CD8-positive, alpha-beta memory T cell (primary cell): Measurements from ENCODE around the gene ZNF22. TPM values are rescaled to one million over a fixed set of nuclear protein-coding genes. Genes with fewer than 3 reads are reported as not detected.

Experiments
- CTCF ChIA-PET: fragments of 350-600 bp; sonication (Branson Sonifier 250); formaldehyde crosslinking; loops from one replicate; lab custom pipeline; 2021; ENCODE audit warnings: antibody characterized with exemption; lab: Charles Lee
- POLR2A ChIA-PET: fragments of 350-600 bp; sonication (Branson Sonifier 250); formaldehyde crosslinking; loops from one replicate; lab custom pipeline; 2021; ENCODE audit warnings: antibody characterized with exemption; lab: Charles Lee
- DNase-seq, 5 donors: peaks; one replicate each; pipeline versions ENCODE4 v3.0.0 to v3.0.0-alpha.2; 2020 to 2022; ENCODE audit warnings: mixed read lengths in 1 of 5
- H3K27ac ChIP-seq: one replicate; pipeline ENCODE4 v1.7.0; 2013; ENCODE audit warnings: low read depth, mild to moderate bottlenecking, low read length, moderate library complexity
- H3K27me3 ChIP-seq: 2 replicates; pipeline ENCODE4 v1.7.0; 2013; ENCODE audit warnings: low read length, mild to moderate bottlenecking; ENCODE audit not compliant: insufficient read depth, poor library complexity, severe bottlenecking
- H3K36me3 ChIP-seq: 2 replicates; pipeline ENCODE4 v1.7.0; 2013; ENCODE audit warnings: mild to moderate bottlenecking, low read length, moderate library complexity; ENCODE audit not compliant: insufficient read depth
- H3K4me1 ChIP-seq: 2 replicates; pipeline ENCODE4 v1.7.0; 2013; ENCODE audit warnings: mild to moderate bottlenecking, low read length, moderate library complexity; ENCODE audit not compliant: insufficient read depth
- H3K4me3 ChIP-seq: 2 replicates; pipeline ENCODE4 v1.7.0; 2013; ENCODE audit warnings: mild to moderate bottlenecking, low read length
- H3K9me3 ChIP-seq: 2 replicates; pipeline ENCODE4 v1.7.0; 2013; ENCODE audit warnings: mild to moderate bottlenecking, low read length
- H3K27ac Mint-ChIP-seq, 8 donors: one replicate each; pipeline ENCODE4 v1.8.0; 2020 to 2021; ENCODE audit warnings: mixed read lengths in 8 of 8, mild to moderate bottlenecking in 6 of 8, inconsistent platforms in 3 of 8, moderate library complexity in 3 of 8
- H3K27me3 Mint-ChIP-seq, 2 donors: one replicate each; pipeline ENCODE4 v1.8.0; 2020 to 2021; ENCODE audit warnings: mixed read lengths in 2 of 2, mild to moderate bottlenecking in 1 of 2, moderate library complexity in 1 of 2
- H3K36me3 Mint-ChIP-seq, 3 donors: one replicate each; pipeline ENCODE4 v1.8.0; 2020 to 2021; ENCODE audit warnings: mixed read lengths in 3 of 3, inconsistent platforms in 1 of 3, mild to moderate bottlenecking in 1 of 3
- H3K4me1 Mint-ChIP-seq, 3 donors: one replicate each; pipeline ENCODE4 v1.8.0; 2020 to 2021; ENCODE audit warnings: mixed read lengths in 3 of 3, inconsistent platforms in 1 of 3, mild to moderate bottlenecking in 1 of 3
- H3K4me3 Mint-ChIP-seq, 7 donors: one replicate each; pipeline ENCODE4 v1.8.0; 2020 to 2021; ENCODE audit warnings: mixed read lengths in 7 of 7, mild to moderate bottlenecking in 6 of 7, moderate library complexity in 4 of 7, inconsistent platforms in 2 of 7
- H3K9me3 Mint-ChIP-seq, 5 donors: one replicate each; pipeline ENCODE4 v1.8.0; 2020 to 2022; ENCODE audit warnings: mixed read lengths in 5 of 5, mild to moderate bottlenecking in 3 of 5, moderate library complexity in 2 of 5, inconsistent platforms in 1 of 5
- polyA plus RNA-seq: library from polyadenylated mRNA; unstranded; fragments of 300-500 nt; fragmentation: Illumina TruSeq; gene quantifications from one replicate; pipeline ENCODE4 v1.2.3, GENCODE V29; 2021
- total RNA-seq, 2 experiments: library from RNA; stranded (reverse); gene quantifications; one replicate each; pipeline ENCODE4 v1.2.3, GENCODE V29; 2021

Gene ZNF22
- total and polyA plus RNA-seq, 3 experiments from 2014 or later: 36.1 to 49.1 (median 37.2) TPM

- Histone ChIP-seq H3K27me3 (no peaks in the 10 kb centered on the region), H3K4me1 (peaks cover 24% of the 10 kb centered on the region), H3K27ac (no peak overlapping the region), H3K9me3 (no peaks in the 10 kb centered on the region), H3K36me3 (no peaks in the 10 kb centered on the region), H3K4me3 (no peak overlapping the region)
- no peaks in the 10 kb centered on the region for H3K9me3 Mint-ChIP-seq
- peak overlapping the region in 6 of 7 donors; percentile 19 to 95 (median 90) for H3K4me3 Mint-ChIP-seq
- no peak for DNase-seq
- H3K27ac Mint-ChIP-seq: peak overlapping the region in 3 of 8 donors; percentile 27 to 76 (median 75)
- peaks cover 32 to 40% (median 40%) of the 10 kb centered on the region in 3 donors for H3K4me1 Mint-ChIP-seq
- CTCF ChIA-PET: interaction anchor here (6.8 kb wide), 1 partner anchor 28 kb away, joined by 30 read pairs; no protein-coding TSS in a partner anchor
- POLR2A ChIA-PET: no interaction called here
- H3K36me3 Mint-ChIP-seq: peaks cover 0 to 12% (median 5%) of the 10 kb centered on the region in 3 donors
- peaks cover 0 to 3% of the 10 kb centered on the region in 2 donors for H3K27me3 Mint-ChIP-seq
These were observed 39.5 kb upstream of the ZNF22 start for GRCh38 chr10:44961230-44961571.

DNA sequence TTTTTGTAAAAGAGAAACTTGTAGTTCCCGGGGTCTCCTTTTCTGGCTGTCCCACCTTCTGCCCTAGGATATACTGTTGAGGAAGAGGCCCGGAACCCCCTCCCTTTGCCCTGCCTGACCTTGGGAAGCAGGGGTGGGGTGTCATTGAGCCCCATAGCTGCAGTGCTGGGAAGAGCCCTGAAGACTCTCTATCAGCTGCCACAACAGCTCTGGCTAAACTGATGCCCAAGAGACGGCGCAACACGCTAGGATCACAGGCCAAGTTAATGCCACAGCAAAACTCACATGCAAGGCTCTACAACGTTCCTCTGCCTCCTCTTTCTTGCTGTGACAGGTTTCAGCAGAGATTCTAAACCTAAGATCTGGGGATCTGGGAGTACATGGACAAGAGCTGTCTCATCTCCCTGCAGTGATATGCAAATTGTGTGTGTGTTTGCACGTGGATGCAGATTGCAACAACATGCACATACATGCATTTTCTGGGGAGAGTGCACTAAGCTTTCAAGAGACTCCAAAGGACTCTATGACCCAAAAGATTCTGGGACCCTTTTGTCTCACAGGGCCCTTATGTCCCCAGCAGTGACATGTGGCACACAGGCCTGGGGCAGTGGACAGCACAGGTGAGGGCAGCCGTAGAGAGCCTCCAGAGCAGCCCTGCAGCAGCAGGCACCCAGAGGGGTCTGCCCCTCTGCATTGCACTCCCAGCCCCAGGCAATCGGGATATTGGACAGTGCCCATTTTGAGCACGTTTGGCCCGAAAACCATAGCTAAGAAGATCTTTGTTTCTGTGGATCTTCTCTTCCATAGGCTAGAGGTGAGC is 38.6 kb upstream of the ZNF22 start:
- Histone ChIP-seq H3K9me3 (no peaks in the 10 kb centered on the region), H3K36me3 (no peaks in the 10 kb centered on the region), H3K27ac (no peak overlapping the region), H3K4me1 (peaks cover 30% of the 10 kb centered on the region), H3K4me3 (no peak overlapping the region), H3K27me3 (no peaks in the 10 kb centered on the region)
- peaks cover 30 to 43% (median 38%) of the 10 kb centered on the region in 3 donors for H3K4me1 Mint-ChIP-seq
- H3K36me3 Mint-ChIP-seq: peaks cover 0 to 3% (median under 1%) of the 10 kb centered on the region in 3 donors
- ChIA-PET CTCF (interaction anchor here (0.8 to 6.8 kb wide), 2 partner anchors 14 to 29 kb away, joined by 3 to 30 read pairs; no protein-coding TSS in a partner anchor), POLR2A (no interaction called here)
- H3K4me3 Mint-ChIP-seq: peak overlapping the region in 2 of 7 donors; percentile 37 to 52
- H3K9me3 Mint-ChIP-seq: no peaks in the 10 kb centered on the region
- peaks cover 0 to 3% of the 10 kb centered on the region in 2 donors for H3K27me3 Mint-ChIP-seq
- no peak for DNase-seq
- peak overlapping the region in 1 of 8 donors; percentile 55 for H3K27ac Mint-ChIP-seq

- H3K36me3 Mint-ChIP-seq: peaks cover 0 to 3% (median 0%) of the 10 kb centered on the region in 3 donors
- Histone ChIP-seq H3K4me1 (peaks cover 37% of the 10 kb centered on the region), H3K27ac (no peak overlapping the region), H3K27me3 (no peaks in the 10 kb centered on the region), H3K9me3 (no peaks in the 10 kb centered on the region), H3K36me3 (no peaks in the 10 kb centered on the region), H3K4me3 (no peak overlapping the region)
- no peak overlapping the region for H3K27ac Mint-ChIP-seq
- H3K9me3 Mint-ChIP-seq: no peaks in the 10 kb centered on the region
- no peak for DNase-seq
- ChIA-PET CTCF (interaction anchor here (0.8 to 6.8 kb wide), 2 partner anchors 13 to 30 kb away, joined by 3 to 30 read pairs; no protein-coding TSS in a partner anchor), POLR2A (no interaction called here)
- peaks cover 0 to 3% of the 10 kb centered on the region in 2 donors for H3K27me3 Mint-ChIP-seq
- H3K4me1 Mint-ChIP-seq: peaks cover 35 to 46% (median 41%) of the 10 kb centered on the region in 3 donors
- H3K4me3 Mint-ChIP-seq: peak overlapping the region in 1 of 7 donors; percentile 48
These were observed 37.6 kb upstream of the ZNF22 start for GRCh38 chr10:44962870-44963738.

GRCh38 chr10:44963772-44964633 is 36.7 kb upstream of the ZNF22 start:
- Histone ChIP-seq H3K4me3 (no peak overlapping the region), H3K27ac (no peak overlapping the region), H3K9me3 (no peaks in the 10 kb centered on the region), H3K36me3 (no peaks in the 10 kb centered on the region), H3K4me1 (peaks cover 37% of the 10 kb centered on the region), H3K27me3 (no peaks in the 10 kb centered on the region)
- peaks cover 0 to 2% (median 0%) of the 10 kb centered on the region in 3 donors for H3K36me3 Mint-ChIP-seq
- peaks cover 35 to 46% (median 41%) of the 10 kb centered on the region in 3 donors for H3K4me1 Mint-ChIP-seq
- H3K9me3 Mint-ChIP-seq: no peaks in the 10 kb centered on the region
- peak overlapping the region in 1 of 7 donors; percentile 21 for H3K4me3 Mint-ChIP-seq
- no peak for DNase-seq
- CTCF ChIA-PET: interaction anchor here (1.5 to 6.8 kb wide), 2 partner anchors 10 to 31 kb away, joined by 4 to 30 read pairs; no protein-coding TSS in a partner anchor
- H3K27me3 Mint-ChIP-seq: peaks cover 0 to 3% of the 10 kb centered on the region in 2 donors
- POLR2A ChIA-PET: no interaction called here
- peak overlapping the region in 1 of 8 donors; percentile 38 for H3K27ac Mint-ChIP-seq

- Histone ChIP-seq H3K27ac (no peak overlapping the region), H3K9me3 (no peaks in the 10 kb centered on the region), H3K4me1 (peaks cover 40% of the 10 kb centered on the region), H3K27me3 (no peaks in the 10 kb centered on the region), H3K4me3 (no peak overlapping the region), H3K36me3 (no peaks in the 10 kb centered on the region)
- Mint-ChIP-seq H3K36me3 (no peaks in the 10 kb centered on the region), H3K9me3 (no peaks in the 10 kb centered on the region), H3K4me3 (peak overlapping the region in 1 of 7 donors; percentile 21), H3K27ac (no peak overlapping the region), H3K4me1 (peaks cover 41 to 48% (median 47%) of the 10 kb centered on the region in 3 donors), H3K27me3 (peaks cover 0 to 3% of the 10 kb centered on the region in 2 donors)
- POLR2A ChIA-PET: no interaction called here
- no peak for DNase-seq
- CTCF ChIA-PET: interaction anchor here (1.5 to 6.8 kb wide), 4 partner anchors 11 to 32 kb away, joined by 4 to 30 read pairs (median 5); no protein-coding TSS in a partner anchor
These were observed 35.6 kb upstream of the ZNF22 start for GRCh38 chr10:44965104-44965503.

GRCh38 chr10:44965651-44966097 is 35.0 kb upstream of the ZNF22 start:
- Histone ChIP-seq H3K9me3 (no peaks in the 10 kb centered on the region), H3K4me3 (no peak overlapping the region), H3K36me3 (no peaks in the 10 kb centered on the region), H3K27me3 (no peaks in the 10 kb centered on the region), H3K27ac (no peak overlapping the region), H3K4me1 (peaks cover 35% of the 10 kb centered on the region)
- DNase-seq: no peak
- H3K4me1 Mint-ChIP-seq: peaks cover 37 to 43% (median 41%) of the 10 kb centered on the region in 3 donors
- peaks cover 0 to 3% of the 10 kb centered on the region in 2 donors for H3K27me3 Mint-ChIP-seq
- no peak overlapping the region for H3K4me3 Mint-ChIP-seq
- CTCF ChIA-PET: interaction anchor here (0.7 to 2.0 kb wide), 3 partner anchors 10 to 33 kb away, joined by 4 to 6 read pairs (median 4); no protein-coding TSS in a partner anchor
- POLR2A ChIA-PET: no interaction called here
- no peaks in the 10 kb centered on the region for H3K36me3 Mint-ChIP-seq
- H3K9me3 Mint-ChIP-seq: no peaks in the 10 kb centered on the region
- peak overlapping the region in 1 of 8 donors; percentile 27 for H3K27ac Mint-ChIP-seq
